ENCODE data around the gene TP53I11.

DNA sequence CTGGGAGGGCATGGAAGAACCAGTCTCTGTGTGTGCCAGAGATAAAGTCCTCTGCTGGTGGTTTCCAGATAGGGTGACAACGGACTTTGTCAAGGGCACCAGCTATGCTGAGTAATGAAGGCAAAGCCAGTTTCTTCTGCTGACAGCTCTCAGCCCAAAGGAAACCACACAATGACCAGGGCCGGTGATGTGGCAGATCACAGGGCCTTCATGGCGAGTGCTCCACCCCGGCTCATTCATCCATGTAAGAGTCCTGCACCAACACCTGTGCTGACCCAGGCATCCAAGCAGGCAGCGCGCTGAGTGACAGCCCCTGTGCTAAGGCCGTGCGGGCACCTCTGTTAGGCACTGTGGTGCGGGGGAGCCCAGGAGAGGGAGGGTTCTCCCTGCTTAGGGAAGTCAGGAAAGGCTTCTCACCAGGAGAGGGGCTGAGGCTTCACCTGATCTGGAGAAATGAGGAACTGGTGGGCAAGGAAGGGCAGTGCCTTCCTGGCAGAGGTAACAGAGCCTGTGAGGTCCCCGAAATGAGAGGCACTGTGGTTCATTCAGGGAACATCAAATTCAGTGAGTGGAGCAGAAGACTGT lies 33.8 kb downstream of the TP53I11 start:
- TF ChIP-seq, protein P1, sequence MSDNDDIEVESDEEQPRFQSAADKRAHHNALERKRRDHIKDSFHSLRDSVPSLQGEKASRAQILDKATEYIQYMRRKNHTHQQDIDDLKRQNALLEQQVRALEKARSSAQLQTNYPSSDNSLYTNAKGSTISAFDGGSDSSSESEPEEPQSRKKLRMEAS (CRISPR knock-in tag; IDR thresholded peaks at IDR 0.05) = no peak
- TF ChIP-seq, protein P2, sequence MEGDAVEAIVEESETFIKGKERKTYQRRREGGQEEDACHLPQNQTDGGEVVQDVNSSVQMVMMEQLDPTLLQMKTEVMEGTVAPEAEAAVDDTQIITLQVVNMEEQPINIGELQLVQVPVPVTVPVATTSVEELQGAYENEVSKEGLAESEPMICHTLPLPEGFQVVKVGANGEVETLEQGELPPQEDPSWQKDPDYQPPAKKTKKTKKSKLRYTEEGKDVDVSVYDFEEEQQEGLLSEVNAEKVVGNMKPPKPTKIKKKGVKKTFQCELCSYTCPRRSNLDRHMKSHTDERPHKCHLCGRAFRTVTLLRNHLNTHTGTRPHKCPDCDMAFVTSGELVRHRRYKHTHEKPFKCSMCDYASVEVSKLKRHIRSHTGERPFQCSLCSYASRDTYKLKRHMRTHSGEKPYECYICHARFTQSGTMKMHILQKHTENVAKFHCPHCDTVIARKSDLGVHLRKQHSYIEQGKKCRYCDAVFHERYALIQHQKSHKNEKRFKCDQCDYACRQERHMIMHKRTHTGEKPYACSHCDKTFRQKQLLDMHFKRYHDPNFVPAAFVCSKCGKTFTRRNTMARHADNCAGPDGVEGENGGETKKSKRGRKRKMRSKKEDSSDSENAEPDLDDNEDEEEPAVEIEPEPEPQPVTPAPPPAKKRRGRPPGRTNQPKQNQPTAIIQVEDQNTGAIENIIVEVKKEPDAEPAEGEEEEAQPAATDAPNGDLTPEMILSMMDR (IDR thresholded peaks at IDR 0.05) = no peak
- TF ChIP-seq NR2C2 (CRISPR knock-in tag; IDR thresholded peaks at IDR 0.05) = no peak
- TF ChIP-seq, protein P3, sequence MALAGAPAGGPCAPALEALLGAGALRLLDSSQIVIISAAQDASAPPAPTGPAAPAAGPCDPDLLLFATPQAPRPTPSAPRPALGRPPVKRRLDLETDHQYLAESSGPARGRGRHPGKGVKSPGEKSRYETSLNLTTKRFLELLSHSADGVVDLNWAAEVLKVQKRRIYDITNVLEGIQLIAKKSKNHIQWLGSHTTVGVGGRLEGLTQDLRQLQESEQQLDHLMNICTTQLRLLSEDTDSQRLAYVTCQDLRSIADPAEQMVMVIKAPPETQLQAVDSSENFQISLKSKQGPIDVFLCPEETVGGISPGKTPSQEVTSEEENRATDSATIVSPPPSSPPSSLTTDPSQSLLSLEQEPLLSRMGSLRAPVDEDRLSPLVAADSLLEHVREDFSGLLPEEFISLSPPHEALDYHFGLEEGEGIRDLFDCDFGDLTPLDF (CRISPR knock-in tag; IDR thresholded peaks at IDR 0.05) = no peak
- TF ChIP-seq, protein P4, sequence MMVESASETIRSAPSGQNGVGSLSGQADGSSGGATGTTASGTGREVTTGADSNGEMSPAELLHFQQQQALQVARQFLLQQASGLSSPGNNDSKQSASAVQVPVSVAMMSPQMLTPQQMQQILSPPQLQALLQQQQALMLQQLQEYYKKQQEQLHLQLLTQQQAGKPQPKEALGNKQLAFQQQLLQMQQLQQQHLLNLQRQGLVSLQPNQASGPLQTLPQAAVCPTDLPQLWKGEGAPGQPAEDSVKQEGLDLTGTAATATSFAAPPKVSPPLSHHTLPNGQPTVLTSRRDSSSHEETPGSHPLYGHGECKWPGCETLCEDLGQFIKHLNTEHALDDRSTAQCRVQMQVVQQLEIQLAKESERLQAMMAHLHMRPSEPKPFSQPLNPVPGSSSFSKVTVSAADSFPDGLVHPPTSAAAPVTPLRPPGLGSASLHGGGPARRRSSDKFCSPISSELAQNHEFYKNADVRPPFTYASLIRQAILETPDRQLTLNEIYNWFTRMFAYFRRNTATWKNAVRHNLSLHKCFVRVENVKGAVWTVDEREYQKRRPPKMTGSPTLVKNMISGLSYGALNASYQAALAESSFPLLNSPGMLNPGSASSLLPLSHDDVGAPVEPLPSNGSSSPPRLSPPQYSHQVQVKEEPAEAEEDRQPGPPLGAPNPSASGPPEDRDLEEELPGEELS (CRISPR knock-in tag; IDR thresholded peaks at IDR 0.05) = no peak
- TF ChIP-seq ETV6 (CRISPR knock-in tag; IDR thresholded peaks at IDR 0.05) = no peak
- TF ChIP-seq CREB1 (CRISPR knock-in tag; IDR thresholded peaks at IDR 0.05) = no peak
- TF ChIP-seq, protein P5, sequence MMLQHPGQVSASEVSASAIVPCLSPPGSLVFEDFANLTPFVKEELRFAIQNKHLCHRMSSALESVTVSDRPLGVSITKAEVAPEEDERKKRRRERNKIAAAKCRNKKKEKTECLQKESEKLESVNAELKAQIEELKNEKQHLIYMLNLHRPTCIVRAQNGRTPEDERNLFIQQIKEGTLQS (CRISPR knock-in tag; conservative IDR thresholded peaks at IDR 0.05) = no peak
- no peak for TF ChIP-seq NFYB (CRISPR knock-in tag; conservative IDR thresholded peaks at IDR 0.05; ENCODE audit: low read depth)
- TF ChIP-seq, protein P6, sequence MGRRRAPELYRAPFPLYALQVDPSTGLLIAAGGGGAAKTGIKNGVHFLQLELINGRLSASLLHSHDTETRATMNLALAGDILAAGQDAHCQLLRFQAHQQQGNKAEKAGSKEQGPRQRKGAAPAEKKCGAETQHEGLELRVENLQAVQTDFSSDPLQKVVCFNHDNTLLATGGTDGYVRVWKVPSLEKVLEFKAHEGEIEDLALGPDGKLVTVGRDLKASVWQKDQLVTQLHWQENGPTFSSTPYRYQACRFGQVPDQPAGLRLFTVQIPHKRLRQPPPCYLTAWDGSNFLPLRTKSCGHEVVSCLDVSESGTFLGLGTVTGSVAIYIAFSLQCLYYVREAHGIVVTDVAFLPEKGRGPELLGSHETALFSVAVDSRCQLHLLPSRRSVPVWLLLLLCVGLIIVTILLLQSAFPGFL (CRISPR knock-in tag; IDR thresholded peaks at IDR 0.05; ENCODE audit: borderline replicate concordance) = no peak
- TF ChIP-seq, protein P7, sequence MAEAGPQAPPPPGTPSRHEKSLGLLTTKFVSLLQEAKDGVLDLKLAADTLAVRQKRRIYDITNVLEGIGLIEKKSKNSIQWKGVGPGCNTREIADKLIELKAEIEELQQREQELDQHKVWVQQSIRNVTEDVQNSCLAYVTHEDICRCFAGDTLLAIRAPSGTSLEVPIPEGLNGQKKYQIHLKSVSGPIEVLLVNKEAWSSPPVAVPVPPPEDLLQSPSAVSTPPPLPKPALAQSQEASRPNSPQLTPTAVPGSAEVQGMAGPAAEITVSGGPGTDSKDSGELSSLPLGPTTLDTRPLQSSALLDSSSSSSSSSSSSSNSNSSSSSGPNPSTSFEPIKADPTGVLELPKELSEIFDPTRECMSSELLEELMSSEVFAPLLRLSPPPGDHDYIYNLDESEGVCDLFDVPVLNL (CRISPR knock-in tag; IDR thresholded peaks at IDR 0.05; ENCODE audit: borderline replicate concordance, low read depth) = no peak
- no peak for TF ChIP-seq ELF4 (CRISPR knock-in tag; IDR thresholded peaks at IDR 0.05; ENCODE audit: low read depth)
- no peak for TF ChIP-seq SP1 (CRISPR knock-in tag; conservative IDR thresholded peaks at IDR 0.05)
- TF ChIP-seq, protein P8, sequence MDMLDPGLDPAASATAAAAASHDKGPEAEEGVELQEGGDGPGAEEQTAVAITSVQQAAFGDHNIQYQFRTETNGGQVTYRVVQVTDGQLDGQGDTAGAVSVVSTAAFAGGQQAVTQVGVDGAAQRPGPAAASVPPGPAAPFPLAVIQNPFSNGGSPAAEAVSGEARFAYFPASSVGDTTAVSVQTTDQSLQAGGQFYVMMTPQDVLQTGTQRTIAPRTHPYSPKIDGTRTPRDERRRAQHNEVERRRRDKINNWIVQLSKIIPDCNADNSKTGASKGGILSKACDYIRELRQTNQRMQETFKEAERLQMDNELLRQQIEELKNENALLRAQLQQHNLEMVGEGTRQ (CRISPR knock-in tag; IDR thresholded peaks at IDR 0.05) = no peak
